Left cardiac atrium (tissue), 4 donors: ENCODE measurements around the gene AHCYL2. TPM values are rescaled to one million over a fixed set of nuclear protein-coding genes. Genes with fewer than 3 reads are reported as not detected.
"Not testable (repeated sequence)": the region's sequence is repeated elsewhere in the genome, so short reads cannot be mapped to it uniquely, and the experiment has no call there.

Experiments
- ATAC-seq, 2 donors: fragments of 200-7000 bp; cut with Tn5 transposase; one replicate each; pipeline ENCODE4 v1.9.1; 2020; ENCODE audit warnings: mild to moderate bottlenecking in 2 of 2, moderate library complexity in 2 of 2
- DNase-seq: peaks from one replicate; pipeline ENCODE4 v3.0.0-alpha.2; 2020
- intact Hi-C, 2 donors: fragments of 100-400 bp; cut with DNase I; formaldehyde crosslinking; loops; one replicate each; pipeline versions ENCODE4 v1.14.1 to v1.15.1; 2022 to 2023
- total RNA-seq, 2 donors: library from RNA; stranded (reverse); fragmentation: NEBNext Ultra II Directional; extraction: Animal tissue kit (Norgen Biotek cat#: 25700); gene quantifications; one replicate each; pipeline ENCODE4 v1.2.1, GENCODE V29; 2021
- donor health status: DM: no; HTN: yes; CAD: no.
- donor health status: DM: no; HTN: yes; CAD: no; lungs with severe emphysema.
- donor health status: DM: yes; HTN: yes; CAD: no.
- donor health status: Dilated cardiomyopathy.

Gene AHCYL2
- total RNA-seq, 2 donors from 2014 or later, result 5.7 to 6.4 TPM

DNA sequence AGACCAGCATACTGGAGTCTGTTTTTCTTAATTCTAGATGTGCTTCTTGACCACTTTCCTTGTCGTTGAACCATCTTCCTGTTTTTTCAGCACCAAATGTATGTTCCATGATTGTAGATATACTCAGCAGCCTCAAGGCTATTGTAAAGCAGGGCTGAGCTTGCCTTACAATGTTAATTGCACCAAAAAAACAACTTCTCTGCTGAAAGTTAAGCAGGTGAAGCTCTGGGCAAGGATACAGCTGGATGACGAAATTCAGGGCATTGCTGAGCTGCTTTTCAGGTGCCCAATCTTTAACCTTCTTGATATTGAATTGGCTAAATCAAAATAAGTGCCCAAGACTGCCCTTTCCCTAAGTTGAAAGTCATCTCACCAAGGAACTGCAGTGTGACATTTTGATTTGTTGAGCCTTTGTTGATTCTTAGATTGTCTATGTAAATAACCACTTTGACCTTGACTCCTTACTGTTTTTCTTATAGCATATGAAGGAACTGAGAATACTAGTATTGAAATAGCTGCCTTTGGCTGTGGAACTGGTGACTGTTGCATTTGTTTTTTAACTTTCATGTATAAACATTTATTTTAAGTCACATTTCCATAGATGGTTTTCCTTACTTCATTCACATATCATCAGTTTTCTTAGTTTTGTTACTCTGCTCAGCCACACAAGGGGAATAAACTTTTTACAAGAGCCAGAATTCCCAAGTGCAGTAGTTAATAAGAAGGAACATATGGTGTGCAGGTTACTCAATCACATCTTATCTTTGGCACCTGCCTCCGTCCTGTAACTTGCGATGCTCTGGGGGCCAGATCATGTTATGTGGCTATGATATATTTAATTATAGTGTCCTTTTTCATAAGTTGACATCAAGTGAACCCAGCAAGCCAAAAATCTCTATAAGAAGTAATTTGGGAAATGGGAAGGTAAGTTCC is 3.1 kb downstream of the AHCYL2 start:
- intact Hi-C loops, result no loop called here
- ATAC-seq (no peak), DNase-seq (no peak)

DNA sequence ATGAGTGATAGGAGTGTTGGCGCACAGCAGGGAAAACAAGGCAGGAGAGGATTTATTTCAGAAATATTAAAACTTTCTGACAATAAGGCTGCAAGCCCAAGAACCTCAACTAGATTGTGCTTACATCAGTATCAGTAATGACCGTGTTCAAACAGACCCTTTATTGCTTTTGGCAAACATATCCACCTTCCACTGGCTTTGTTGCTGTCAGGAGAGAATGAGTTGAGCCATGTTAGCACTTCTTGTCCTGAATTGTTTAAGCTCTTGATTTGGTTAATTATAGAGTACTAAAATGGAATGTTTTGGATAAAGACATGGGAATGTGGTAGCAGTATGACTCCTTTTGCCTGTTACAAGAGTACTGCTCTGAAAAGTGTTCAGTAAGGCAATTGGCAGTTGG is 3.8 kb downstream of the AHCYL2 start:
- intact Hi-C loops, result no loop called here
- DNase-seq, result no peak
- no peak for ATAC-seq

- ATAC-seq (no peak), DNase-seq (no peak)
- intact Hi-C loops, result no loop called here
Measured at GRCh38 chr7:129231666-129232065, 6.8 kb downstream of the AHCYL2 start.

- ATAC-seq (no peak), DNase-seq (no peak)
- intact Hi-C loops, result no loop called here
Measured at GRCh38 chr7:129238546-129238945, 13.7 kb downstream of the AHCYL2 start.

GRCh38 chr7:129240119-129240820 is 15.4 kb downstream of the AHCYL2 start:
- intact Hi-C loops, result no loop called here
- DNase-seq (no peak), ATAC-seq (no peak)

GRCh38 chr7:129244220-129244619 is 19.4 kb downstream of the AHCYL2 start:
- DNase-seq (no peak), ATAC-seq (no peak)
- intact Hi-C loops, result no loop called here

GRCh38 chr7:129245533-129245932 is 20.7 kb downstream of the AHCYL2 start:
- ATAC-seq, result no peak
- intact Hi-C loops, result no loop called here
- no peak for DNase-seq

GRCh38 chr7:129247087-129247486 is 22.3 kb downstream of the AHCYL2 start:
- intact Hi-C loops, result no loop called here
- DNase-seq, result no peak
- no peak for ATAC-seq

- DNase-seq, result no peak
- no peak for ATAC-seq
- intact Hi-C loops, result no loop called here
Measured at GRCh38 chr7:129252128-129252527, 27.3 kb downstream of the AHCYL2 start.

- intact Hi-C loops, result not testable (repeated sequence)
Measured at GRCh38 chr7:129252603-129253002, 27.8 kb downstream of the AHCYL2 start.

GRCh38 chr7:129255800-129256199 is 31.0 kb downstream of the AHCYL2 start:
- DNase-seq (no peak), ATAC-seq (no peak)
- intact Hi-C loops, result no loop called here

More at GRCh38 chr7:129252603-129253002, 27.8 kb downstream of the AHCYL2 start:
- ATAC-seq, DNase-seq: not testable (repeated sequence)

DNA sequence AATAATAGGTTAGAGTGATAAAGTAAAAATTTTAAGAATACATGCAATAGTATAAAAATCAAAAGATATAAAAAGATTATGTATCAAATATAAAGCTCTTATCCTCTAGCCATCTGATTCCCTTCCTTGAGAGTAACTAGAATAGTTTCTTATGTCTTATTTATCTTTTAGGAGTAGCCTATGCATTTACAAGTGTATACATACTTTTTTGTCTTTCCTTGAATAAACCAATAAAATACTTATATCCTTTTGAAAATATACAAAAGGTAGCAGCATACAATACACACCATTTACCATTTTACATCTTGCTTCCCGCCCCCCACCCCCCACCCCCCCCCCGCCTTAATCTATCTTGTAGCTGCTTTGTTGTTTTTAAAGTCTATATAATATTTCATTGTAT is 31.4 kb downstream of the AHCYL2 start:
- intact Hi-C loops, result no loop called here
- no peak for ATAC-seq
- no peak for DNase-seq

- DNase-seq, result no peak
- ATAC-seq, result no peak
- intact Hi-C loops, result no loop called here
Measured at GRCh38 chr7:129257168-129257567, 32.3 kb downstream of the AHCYL2 start.

GRCh38 chr7:129258649-129259389 is 34.0 kb downstream of the AHCYL2 start:
- intact Hi-C loops, result no loop called here
- ATAC-seq, result no peak

GRCh38 chr7:129262324-129262723 is 37.5 kb downstream of the AHCYL2 start:
- no peak for ATAC-seq
- intact Hi-C loops, result no loop called here
- DNase-seq, result no peak

More at GRCh38 chr7:129258649-129259389, 34.0 kb downstream of the AHCYL2 start:
- DNase-seq, result no peak

DNA sequence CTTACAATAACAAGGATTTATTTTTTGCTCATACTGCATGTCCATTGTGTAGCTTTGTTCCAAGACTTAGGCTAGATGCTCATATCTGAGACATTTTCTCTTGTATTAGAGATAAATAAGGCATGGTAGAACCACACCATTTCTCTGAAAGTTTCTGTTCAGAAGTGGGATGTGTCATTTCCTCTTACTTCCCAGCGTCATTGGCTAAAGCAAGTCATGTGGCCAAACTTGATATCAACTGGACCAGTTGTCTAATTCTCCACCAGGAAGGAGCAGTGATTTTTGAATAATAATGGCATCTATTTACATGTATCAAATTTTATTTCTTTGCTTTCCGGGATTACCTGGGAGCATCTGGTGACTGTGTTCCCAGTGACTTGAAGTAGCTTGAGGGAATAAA is 38.3 kb downstream of the AHCYL2 start:
- intact Hi-C loops, result no loop called here
- ATAC-seq (no peak), DNase-seq (no peak)

DNA sequence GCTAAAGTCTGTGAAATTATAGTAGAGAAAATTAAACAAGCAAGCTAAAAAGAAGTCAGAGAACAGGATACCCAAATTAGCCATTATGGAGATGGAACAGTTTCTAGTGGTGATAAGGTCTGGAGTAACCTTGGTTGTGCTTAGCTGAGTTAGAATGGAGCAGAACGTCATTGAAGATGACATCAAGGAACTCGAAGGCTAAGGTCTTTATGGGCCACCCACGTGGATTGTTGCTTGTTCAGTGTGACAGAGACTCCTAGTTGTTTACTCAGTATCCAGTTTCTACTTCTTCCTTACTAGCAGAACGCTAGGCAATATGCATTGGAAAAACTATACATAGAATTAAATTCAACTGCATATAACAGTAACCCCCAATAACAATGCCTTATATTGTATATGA is 39.7 kb downstream of the AHCYL2 start:
- ATAC-seq (no peak), DNase-seq (no peak)
- intact Hi-C loops, result no loop called here

GRCh38 chr7:129265328-129265727 is 40.5 kb downstream of the AHCYL2 start:
- DNase-seq (no peak), ATAC-seq (no peak)
- intact Hi-C loops, result no loop called here

- DNase-seq (no peak), ATAC-seq (no peak)
- intact Hi-C loops, result no loop called here
Measured at GRCh38 chr7:129266181-129266580, 41.4 kb downstream of the AHCYL2 start.

DNA sequence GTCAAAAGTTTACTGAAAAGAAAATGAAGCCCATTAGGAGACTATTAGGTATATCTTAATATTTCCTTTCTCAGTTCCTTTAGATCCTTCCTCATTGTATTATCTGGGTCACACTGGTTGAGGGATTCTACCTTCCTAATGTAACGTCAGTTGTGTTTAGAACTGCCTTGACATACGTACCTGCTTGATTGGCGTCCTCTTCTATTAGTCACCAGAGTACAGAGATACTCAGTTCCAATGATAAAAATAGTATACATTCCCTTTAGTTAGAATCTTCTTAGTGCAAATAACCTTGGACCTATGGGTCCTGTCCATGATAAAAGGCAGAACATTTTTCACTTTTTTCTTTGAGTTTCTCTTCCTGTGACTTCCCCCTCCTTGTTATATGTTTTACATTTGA is 45.2 kb downstream of the AHCYL2 start:
- no peak for ATAC-seq
- DNase-seq, result no peak
- intact Hi-C loops, result no loop called here
